ENCODE data around the gene COPE.

DNA sequence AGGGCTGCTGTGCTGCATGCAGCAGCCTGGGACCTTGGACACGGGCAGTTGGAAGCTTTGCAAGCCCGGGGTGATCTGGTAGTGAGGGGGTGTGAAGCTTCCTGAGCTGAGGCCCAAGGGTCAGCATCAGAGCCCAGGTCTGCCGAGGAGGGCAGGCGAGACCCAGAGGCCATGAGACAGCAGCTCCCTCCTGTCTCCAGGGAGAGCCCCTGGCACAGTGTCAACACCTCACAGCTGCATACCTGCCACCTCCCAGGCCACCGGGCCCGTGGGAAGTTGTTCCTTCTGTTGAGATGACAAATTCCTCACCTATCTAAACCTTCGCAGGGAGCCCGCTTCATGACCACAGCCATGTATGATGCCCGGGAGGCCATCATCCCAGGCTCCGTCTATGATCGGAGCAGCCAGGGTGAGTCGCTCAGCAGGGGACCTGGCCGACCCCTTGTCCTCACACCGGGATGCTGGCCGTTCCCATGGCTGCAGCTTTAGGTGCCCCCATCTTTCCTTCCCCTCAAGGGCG lies 55.3 kb downstream of the COPE start:
- TF ChIP-seq, protein P1, sequence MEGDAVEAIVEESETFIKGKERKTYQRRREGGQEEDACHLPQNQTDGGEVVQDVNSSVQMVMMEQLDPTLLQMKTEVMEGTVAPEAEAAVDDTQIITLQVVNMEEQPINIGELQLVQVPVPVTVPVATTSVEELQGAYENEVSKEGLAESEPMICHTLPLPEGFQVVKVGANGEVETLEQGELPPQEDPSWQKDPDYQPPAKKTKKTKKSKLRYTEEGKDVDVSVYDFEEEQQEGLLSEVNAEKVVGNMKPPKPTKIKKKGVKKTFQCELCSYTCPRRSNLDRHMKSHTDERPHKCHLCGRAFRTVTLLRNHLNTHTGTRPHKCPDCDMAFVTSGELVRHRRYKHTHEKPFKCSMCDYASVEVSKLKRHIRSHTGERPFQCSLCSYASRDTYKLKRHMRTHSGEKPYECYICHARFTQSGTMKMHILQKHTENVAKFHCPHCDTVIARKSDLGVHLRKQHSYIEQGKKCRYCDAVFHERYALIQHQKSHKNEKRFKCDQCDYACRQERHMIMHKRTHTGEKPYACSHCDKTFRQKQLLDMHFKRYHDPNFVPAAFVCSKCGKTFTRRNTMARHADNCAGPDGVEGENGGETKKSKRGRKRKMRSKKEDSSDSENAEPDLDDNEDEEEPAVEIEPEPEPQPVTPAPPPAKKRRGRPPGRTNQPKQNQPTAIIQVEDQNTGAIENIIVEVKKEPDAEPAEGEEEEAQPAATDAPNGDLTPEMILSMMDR (IDR thresholded peaks at IDR 0.05): no peak
- TF ChIP-seq POLR2A (IDR thresholded peaks at IDR 0.05): no peak
